Choroid plexus epithelial cell (primary cell): ENCODE data around the gene FZD8.
A peak's percentile ranks its signal among the peaks of the same experiment; 100 is the strongest.

Experiments used
- DNase-seq: peaks from one replicate; pipeline ENCODE4 v3.0.0-alpha.2; 2010; ENCODE audit warnings: low read depth
- H3K4me3 ChIP-seq: 2 replicates; pipeline ENCODE4 v1.5.1; 2011; ENCODE audit warnings: low read depth, mild to moderate bottlenecking, control low read depth, low read length, moderate library complexity
- TF ChIP-seq, protein P1 (sequence below): conservative IDR thresholded peaks from 2 replicates; pipeline ENCODE4 v1.5.1; 2011; ENCODE audit warnings: low read depth, mild to moderate bottlenecking, control low read depth, inconsistent platforms, low read length, moderate library complexity

FZD8 gene

DNA sequence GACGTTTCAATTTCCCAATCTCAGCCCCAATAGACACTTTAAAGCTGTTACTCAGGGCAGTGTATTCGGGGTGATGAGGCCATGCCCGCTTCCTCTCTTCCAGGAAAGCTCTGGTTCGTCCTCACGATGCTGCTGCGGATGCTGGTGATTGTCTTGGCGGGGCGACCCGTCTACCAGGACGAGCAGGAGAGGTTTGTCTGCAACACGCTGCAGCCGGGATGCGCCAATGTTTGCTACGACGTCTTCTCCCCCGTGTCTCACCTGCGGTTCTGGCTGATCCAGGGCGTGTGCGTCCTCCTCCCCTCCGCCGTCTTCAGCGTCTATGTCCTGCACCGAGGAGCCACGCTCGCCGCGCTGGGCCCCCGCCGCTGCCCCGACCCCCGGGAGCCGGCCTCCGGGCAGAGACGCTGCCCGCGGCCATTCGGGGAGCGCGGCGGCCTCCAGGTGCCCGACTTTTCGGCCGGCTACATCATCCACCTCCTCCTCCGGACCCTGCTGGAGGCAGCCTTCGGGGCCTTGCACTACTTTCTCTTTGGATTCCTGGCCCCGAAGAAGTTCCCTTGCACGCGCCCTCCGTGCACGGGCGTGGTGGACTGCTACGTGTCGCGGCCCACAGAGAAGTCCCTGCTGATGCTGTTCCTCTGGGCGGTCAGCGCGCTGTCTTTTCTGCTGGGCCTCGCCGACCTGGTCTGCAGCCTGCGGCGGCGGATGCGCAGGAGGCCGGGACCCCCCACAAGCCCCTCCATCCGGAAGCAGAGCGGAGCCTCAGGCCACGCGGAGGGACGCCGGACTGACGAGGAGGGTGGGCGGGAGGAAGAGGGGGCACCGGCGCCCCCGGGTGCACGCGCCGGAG is 34.4 kb downstream of the FZD8 start:
- peak; percentile 31 for DNase-seq
- TF ChIP-seq, protein P1, sequence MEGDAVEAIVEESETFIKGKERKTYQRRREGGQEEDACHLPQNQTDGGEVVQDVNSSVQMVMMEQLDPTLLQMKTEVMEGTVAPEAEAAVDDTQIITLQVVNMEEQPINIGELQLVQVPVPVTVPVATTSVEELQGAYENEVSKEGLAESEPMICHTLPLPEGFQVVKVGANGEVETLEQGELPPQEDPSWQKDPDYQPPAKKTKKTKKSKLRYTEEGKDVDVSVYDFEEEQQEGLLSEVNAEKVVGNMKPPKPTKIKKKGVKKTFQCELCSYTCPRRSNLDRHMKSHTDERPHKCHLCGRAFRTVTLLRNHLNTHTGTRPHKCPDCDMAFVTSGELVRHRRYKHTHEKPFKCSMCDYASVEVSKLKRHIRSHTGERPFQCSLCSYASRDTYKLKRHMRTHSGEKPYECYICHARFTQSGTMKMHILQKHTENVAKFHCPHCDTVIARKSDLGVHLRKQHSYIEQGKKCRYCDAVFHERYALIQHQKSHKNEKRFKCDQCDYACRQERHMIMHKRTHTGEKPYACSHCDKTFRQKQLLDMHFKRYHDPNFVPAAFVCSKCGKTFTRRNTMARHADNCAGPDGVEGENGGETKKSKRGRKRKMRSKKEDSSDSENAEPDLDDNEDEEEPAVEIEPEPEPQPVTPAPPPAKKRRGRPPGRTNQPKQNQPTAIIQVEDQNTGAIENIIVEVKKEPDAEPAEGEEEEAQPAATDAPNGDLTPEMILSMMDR = no peak
- H3K4me3 ChIP-seq = peak overlapping the region; percentile 61

DNA sequence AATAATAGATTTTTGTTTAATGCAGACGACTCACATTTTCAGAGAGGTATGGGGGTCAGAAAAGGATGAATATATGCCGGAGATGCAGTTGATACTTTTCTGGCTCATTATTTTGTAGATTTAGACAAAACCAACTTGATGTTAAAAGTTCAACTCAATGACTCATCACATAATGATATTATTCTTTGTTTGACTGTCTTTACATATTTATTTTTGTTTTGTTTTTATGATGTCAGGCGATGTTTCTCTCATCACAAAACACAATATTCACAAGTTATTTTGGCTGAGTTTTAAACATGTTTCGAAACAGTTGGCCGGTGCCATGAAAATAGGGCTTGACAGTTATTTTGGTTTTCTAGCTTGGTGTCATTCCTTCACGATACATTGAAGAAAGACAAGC is 35.7 kb downstream of the FZD8 start:
- DNase-seq = peak; percentile 19
- TF ChIP-seq, protein P1 = no peak
- no peak overlapping the region for H3K4me3 ChIP-seq

DNA sequence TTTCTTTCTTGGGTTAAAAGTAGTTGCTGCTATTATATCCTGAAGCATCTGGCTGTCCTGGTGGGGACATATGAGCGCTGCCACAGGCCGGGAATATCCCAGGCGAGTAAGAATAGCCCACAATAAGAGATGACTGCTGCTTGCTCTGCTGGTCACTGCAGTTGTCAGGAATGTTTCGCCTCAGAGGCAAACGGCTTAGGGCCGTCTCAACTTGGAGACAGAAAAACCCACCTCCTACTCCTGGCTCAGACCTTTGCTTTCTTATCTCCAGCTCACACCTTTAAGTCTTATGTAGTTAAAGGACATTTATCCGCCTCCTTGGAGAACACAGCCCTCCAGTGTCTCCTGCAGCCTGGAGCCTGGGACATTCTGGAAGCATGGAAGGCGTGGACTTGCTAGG is 36.9 kb downstream of the FZD8 start, which contains the start of gene GJD4:
Gene GJD4, plus strand, starts transcription at position 151 of the 400 bp plus-strand sequence. Its CDS starts 227 bp downstream, at position 378.
- DNase-seq = no peak
- H3K4me3 ChIP-seq = no peak within 1 kb of the TSS
- TF ChIP-seq, protein P1 = no peak

DNA sequence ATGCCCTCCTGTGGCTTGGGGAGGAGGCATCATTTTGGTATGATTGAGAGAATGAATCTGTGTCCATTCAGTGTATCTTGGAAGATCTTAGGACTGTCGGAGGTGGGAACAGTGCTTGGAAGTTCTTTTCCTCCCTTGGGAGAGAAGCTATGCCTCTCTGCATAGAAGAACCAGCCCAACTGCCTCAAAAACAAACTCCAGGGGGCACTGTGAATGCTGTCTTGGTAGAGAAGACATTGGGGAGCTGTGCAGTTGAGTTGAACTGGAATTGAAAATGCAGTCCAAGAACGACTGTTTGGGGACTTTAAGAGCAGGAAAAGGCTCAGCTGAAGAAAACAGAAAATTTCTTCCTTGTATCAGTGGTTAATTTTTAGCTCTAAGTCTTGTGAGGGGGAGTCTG is 41.9 kb downstream of the FZD8 start:
- DNase-seq = peak; percentile 30
- TF ChIP-seq, protein P1 = peak; percentile 48

DNA sequence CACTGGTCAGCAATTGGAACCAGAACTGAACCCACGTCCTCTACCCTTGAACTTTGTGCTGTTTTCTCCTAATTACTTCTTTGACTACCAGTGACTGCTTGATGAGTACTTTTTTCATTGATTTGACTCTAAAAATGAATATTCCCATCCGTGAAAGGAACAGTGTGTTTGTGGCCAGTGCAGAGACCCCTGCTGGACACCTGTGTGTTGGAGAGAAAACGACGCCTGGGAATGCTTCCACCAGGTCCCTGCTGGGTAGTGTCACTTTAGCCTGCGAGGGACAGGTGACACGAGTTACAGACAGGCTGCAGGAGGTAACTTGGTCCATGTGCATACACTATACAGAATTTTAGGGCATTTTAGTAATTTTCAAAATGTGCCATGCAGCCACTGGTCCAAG is 43.7 kb downstream of the FZD8 start:
- no peak overlapping the region for H3K4me3 ChIP-seq
- TF ChIP-seq, protein P1 = peak; percentile 79
- DNase-seq = peak; percentile 42

More for the DNA sequence above, 41.9 kb downstream of the FZD8 start:
- H3K4me3 ChIP-seq = no peak overlapping the region

DNA sequence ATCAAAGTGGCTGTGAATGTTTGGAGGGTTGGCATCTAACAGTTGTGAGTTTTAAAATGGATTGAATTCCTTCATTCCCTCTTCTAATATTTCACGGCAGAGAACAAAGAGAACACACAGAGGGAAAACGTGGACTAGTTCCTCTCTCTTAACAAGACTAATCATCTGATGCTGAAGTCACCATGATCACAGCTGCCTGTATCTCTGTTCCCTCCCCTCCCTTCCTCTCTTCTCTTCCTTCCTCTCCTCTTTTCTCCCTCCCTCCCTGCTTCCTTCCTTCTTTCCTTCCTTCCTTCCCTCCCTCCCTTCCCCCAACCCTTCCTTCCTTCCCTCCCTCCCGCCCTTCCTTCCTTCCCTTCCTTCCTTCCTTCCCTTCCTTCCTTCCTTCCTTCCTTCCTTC is 47.0 kb downstream of the FZD8 start:
- no peak for DNase-seq
- TF ChIP-seq, protein P1 = no peak
- no peak overlapping the region for H3K4me3 ChIP-seq
